Fibroblast of pulmonary artery (primary cell): ENCODE measurements around the gene CRABP2.

ENCODE experiments used
- DNase-seq: peaks from one replicate; pipeline ENCODE4 v3.0.0-alpha.2; 2010; ENCODE audit warnings: low read depth
- H3K4me3 ChIP-seq: replicated peaks from 2 replicates; pipeline ENCODE4 v1.5.1; 2011; ENCODE audit warnings: low read depth, mild to moderate bottlenecking, control low read depth, low read length, moderate library complexity
- TF ChIP-seq, protein P1 (sequence below): IDR thresholded peaks from 2 replicates; pipeline ENCODE4 v1.5.1; 2011; ENCODE audit warnings: mild to moderate bottlenecking, control low read depth, low read length, inconsistent platforms; ENCODE audit errors: missing control alignments

The CRABP2 gene

DNA sequence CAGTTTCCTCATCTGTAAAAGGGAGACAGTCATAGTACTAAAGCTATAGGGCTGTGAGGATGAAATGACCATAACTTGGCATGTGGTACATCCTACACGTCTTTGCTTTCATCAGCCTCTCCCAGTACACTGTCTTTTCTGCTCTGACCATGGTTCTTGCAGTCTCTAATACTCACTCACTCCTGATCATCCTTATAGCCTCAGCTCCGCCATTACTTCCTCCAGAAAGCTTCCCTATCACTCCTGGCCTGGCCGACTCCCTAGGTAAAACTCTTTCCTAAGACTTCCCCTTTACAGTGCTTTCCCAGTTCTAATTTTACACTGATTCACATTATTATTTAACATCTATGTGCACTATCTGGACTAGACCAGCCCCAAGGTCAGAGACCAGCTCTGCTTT, 40.5 kb upstream of the CRABP2 start:
- no peak overlapping the region for H3K4me3 ChIP-seq
- TF ChIP-seq, protein P1, sequence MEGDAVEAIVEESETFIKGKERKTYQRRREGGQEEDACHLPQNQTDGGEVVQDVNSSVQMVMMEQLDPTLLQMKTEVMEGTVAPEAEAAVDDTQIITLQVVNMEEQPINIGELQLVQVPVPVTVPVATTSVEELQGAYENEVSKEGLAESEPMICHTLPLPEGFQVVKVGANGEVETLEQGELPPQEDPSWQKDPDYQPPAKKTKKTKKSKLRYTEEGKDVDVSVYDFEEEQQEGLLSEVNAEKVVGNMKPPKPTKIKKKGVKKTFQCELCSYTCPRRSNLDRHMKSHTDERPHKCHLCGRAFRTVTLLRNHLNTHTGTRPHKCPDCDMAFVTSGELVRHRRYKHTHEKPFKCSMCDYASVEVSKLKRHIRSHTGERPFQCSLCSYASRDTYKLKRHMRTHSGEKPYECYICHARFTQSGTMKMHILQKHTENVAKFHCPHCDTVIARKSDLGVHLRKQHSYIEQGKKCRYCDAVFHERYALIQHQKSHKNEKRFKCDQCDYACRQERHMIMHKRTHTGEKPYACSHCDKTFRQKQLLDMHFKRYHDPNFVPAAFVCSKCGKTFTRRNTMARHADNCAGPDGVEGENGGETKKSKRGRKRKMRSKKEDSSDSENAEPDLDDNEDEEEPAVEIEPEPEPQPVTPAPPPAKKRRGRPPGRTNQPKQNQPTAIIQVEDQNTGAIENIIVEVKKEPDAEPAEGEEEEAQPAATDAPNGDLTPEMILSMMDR, result no peak
- no peak for DNase-seq

DNA sequence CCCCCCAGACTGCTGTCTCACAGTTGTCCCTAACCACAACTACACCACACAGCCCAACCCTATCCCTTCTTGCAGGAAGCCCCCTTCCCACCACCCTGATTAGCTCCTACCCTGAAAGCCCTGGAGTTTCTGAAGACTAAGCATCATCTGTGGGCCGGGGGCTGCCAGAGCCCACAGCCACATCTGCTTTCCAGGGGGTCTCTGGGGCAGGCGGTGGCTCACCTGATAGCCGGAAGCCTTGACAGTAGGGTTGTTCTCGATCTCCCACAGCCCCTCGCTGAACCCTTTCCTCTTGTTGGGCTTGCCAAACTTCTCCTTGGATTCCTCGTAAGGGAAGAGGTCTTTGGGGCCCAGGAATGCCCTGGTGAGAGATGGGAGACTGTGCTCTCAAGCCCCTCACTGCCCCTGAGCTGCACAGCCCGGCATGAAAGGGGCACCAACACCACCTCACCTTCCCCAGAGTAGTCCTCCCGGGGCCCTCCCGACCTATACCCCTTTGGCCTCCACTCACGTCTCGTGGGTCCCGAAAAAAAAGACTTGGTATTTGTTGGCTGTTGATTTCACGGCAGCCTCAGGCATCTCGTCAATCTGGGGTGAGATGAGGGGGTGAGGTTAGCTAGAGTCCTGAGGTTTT, 39.5 kb upstream of the CRABP2 start:
- TF ChIP-seq, protein P1, result no peak
- no peak for DNase-seq
- H3K4me3 ChIP-seq, result no peak overlapping the region

DNA sequence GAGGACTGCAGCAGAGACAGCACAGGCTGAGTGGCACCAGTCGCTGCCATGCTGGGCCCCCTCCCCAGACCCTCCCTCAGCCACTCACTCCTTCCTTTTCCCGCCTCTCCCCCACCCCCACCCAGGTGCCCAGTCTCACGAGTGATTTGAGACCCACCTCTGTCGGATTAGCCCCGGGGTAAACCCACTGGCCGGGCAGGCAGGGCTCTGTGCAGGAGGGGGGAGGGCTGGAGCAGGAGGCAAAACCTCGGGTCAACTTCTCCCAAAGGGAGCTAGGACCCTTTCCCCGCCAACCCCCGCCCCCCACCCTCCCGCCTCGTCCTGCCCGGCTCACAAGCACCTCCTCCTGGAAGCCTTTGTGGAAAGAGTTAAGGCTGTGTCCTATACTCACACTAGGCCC, 39.0 kb upstream of the CRABP2 start:
- no peak overlapping the region for H3K4me3 ChIP-seq
- no peak for DNase-seq
- TF ChIP-seq, protein P1, result no peak

DNA sequence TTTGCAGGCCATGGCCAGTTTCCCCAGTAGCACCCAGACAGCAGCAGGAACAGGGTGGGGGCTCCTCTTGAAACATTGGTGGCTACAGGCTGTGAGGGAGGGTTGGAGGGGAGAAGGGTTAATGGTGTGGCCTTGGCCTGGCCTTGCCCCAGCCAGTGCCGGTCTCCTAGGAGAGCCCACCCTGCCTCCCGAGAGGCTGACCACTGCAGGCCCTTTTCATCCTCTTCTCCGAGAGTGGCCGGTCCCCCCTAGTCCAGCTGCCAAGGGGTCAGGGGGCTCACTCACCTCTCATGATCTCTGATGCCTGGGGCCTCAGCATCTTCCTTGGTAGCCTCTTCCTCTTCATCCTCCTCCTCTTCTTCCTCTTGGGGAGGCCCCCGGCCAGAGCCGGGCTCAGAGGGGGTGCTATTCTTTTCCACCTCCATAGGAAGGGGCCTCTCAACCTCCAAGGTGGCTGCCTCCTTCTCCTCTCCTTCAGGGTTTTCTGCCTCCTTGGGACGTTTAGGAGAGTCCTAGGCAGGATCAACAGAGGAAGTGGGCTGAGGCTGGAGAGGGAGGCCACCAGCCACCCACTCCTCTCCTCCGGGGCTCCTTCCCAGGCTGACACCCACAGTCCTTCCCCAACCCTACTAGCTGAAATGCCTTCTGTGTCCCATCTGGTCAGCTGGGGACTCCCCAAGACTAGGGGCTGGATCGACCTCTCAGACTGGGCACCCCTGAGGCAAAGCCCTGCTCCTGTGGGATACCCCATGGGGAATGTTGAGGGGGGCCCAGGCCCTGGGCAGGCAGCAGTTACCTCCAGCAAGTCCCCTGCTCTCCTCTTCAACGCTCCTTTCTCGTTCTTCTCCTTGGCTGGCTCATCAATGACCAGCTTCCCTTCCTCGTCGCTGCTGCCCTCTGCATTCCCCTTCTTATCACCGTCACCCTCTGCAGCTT, 38.3 kb upstream of the CRABP2 start:
- DNase-seq, result no peak
- no peak overlapping the region for H3K4me3 ChIP-seq
- TF ChIP-seq, protein P1, result no peak

DNA sequence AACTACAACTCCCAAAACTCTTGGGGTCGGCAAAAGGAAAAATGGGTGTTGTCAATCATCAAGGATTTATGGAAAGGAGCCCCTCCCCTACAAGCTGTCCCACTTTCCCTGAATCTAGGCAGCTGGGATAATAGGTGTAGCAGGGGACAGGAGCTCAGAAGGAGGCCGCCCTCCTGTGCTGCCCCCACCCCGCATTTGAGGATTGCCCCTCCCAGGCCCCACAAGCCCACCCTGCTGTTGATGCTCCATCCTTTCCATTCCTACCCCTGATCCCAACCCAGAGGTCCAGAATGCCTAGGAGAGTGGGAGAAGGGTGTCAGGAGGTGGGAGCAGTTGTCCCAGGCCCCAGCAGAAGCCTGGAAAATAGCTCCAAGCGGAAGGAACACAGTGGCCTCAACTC, 37.4 kb upstream of the CRABP2 start:
- no peak for DNase-seq
- no peak overlapping the region for H3K4me3 ChIP-seq
- TF ChIP-seq, protein P1, result no peak

DNA sequence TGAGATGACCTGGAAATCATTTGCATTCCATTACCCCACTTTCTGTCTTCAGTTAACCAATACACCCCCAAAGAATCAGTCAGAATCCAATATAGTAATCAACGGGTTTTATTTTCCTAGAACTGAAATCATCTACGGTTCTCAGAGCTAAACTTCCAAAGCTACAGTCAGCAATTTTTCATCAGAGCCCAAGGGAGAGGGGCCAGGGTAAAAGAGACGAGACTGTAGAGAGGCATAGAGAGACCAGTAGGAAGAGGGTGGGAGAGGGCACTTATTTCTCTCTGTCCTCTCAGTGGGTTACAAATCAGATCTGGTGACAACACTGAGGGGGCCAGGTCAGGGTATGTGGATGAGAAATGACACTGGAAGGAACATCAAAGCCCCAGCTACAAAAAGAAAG, 36.6 kb upstream of the CRABP2 start:
- no peak for DNase-seq
- TF ChIP-seq, protein P1, result no peak
- H3K4me3 ChIP-seq, result no peak overlapping the region
